DOHH2 (cell line): Measurements from ENCODE around the gene MYCN.

Source experiments
- H3F3A ChIP-seq: fragments of 200-600 bp; sonication (generic), shearing (Covaris generic); 2 replicates; pipeline ENCODE4 v1.6.0; 2016; ENCODE audit warnings: antibody characterized with exemption, mild to moderate bottlenecking; ENCODE audit not compliant: control insufficient read depth, insufficient read depth
- H3K27ac ChIP-seq: fragments of 200-600 bp; sonication (generic); 2 replicates; pipeline ENCODE4 v1.5.1; 2014; ENCODE audit warnings: low read depth, mild to moderate bottlenecking, low read length, moderate library complexity
- H3K27me3 ChIP-seq: fragments of 200-600 bp; sonication (generic); 2 replicates; pipeline ENCODE4 v1.6.1; 2014; ENCODE audit warnings: mild to moderate bottlenecking, low read length, mixed read lengths; ENCODE audit not compliant: control insufficient read depth
- H3K36me3 ChIP-seq: fragments of 200-600 bp; sonication (generic); 2 replicates; pipeline ENCODE4 v1.6.1; 2014; ENCODE audit warnings: mild to moderate bottlenecking, low read length, moderate library complexity, mixed read lengths; ENCODE audit not compliant: control insufficient read depth
- H3K4me1 ChIP-seq: fragments of 200-600 bp; sonication (generic); 2 replicates; pipeline ENCODE4 v1.6.1; 2014; ENCODE audit warnings: mild to moderate bottlenecking, low read length, mixed read lengths; ENCODE audit not compliant: control insufficient read depth
- H3K4me2 ChIP-seq: fragments of 200-600 bp; sonication (generic); 2 replicates; pipeline ENCODE4 v1.6.0; 2014; ENCODE audit warnings: mild to moderate bottlenecking, low read length, moderate library complexity
- H3K4me3 ChIP-seq: fragments of 200-600 bp; sonication (generic); 2 replicates; pipeline ENCODE4 v1.5.1; 2014; ENCODE audit warnings: mild to moderate bottlenecking, low read length, mixed read lengths
- H3K79me2 ChIP-seq: fragments of 200-600 bp; sonication (generic); 2 replicates; pipeline ENCODE4 v1.6.1; 2014; ENCODE audit warnings: mild to moderate bottlenecking, low read length, mixed read lengths; ENCODE audit not compliant: control insufficient read depth
- H3K9me2 ChIP-seq: fragments of 200-600 bp; sonication (generic); replicated peaks from 2 replicates; pipeline ENCODE4 v1.6.1; 2014; ENCODE audit warnings: mild to moderate bottlenecking, low read length, mixed read lengths; ENCODE audit not compliant: control insufficient read depth
- H3K9me3 ChIP-seq: fragments of 200-600 bp; sonication (generic); 2 replicates; pipeline ENCODE4 v1.6.1; 2014; ENCODE audit warnings: antibody characterized with exemption, low read length, mixed read lengths; ENCODE audit not compliant: control insufficient read depth, insufficient read depth
- H4K20me1 ChIP-seq: fragments of 200-600 bp; sonication (generic); 2 replicates; pipeline ENCODE4 v1.6.0; 2014; ENCODE audit warnings: low read depth, mild to moderate bottlenecking, antibody characterized with exemption, low read length, moderate library complexity; ENCODE audit not compliant: control insufficient read depth, insufficient read depth
- EZH2phosphoT487 ChIP-seq: fragments of 200-600 bp; sonication (generic); IDR thresholded peaks from 2 replicates; pipeline ENCODE4 v1.6.1; 2017; ENCODE audit warnings: borderline replicate concordance, mild to moderate bottlenecking, antibody characterized with exemption, low read length, moderate library complexity, mixed read lengths
- TF ChIP-seq, protein P1 (sequence below): fragments of 200-600 bp; sonication (generic); IDR thresholded peaks from one replicate; pipeline ENCODE4 v1.5.1; 2014; ENCODE audit warnings: antibody characterized with exemption, mild to moderate bottlenecking, low read depth, low read length; ENCODE audit not compliant: poor library complexity, severe bottlenecking

The MYCN gene

GRCh38 chr2:15948704-15948957 lies 8.3 kb downstream of the MYCN start:
- Histone ChIP-seq H3K27me3 (peaks cover 8% of the 10 kb centered on the region), H3K79me2 (no peaks in the 10 kb centered on the region), H3K4me1 (no peaks in the 10 kb centered on the region), H3K27ac (no peak overlapping the region), H3K4me3 (no peak overlapping the region), H3K9me3 (no peaks in the 10 kb centered on the region), H4K20me1 (no peaks in the 10 kb centered on the region), H3K4me2 (no peak overlapping the region), H3K9me2 (no peaks in the 10 kb centered on the region), H3F3A (no peaks in the 10 kb centered on the region), H3K36me3 (no peaks in the 10 kb centered on the region)
- TF ChIP-seq, protein P1, sequence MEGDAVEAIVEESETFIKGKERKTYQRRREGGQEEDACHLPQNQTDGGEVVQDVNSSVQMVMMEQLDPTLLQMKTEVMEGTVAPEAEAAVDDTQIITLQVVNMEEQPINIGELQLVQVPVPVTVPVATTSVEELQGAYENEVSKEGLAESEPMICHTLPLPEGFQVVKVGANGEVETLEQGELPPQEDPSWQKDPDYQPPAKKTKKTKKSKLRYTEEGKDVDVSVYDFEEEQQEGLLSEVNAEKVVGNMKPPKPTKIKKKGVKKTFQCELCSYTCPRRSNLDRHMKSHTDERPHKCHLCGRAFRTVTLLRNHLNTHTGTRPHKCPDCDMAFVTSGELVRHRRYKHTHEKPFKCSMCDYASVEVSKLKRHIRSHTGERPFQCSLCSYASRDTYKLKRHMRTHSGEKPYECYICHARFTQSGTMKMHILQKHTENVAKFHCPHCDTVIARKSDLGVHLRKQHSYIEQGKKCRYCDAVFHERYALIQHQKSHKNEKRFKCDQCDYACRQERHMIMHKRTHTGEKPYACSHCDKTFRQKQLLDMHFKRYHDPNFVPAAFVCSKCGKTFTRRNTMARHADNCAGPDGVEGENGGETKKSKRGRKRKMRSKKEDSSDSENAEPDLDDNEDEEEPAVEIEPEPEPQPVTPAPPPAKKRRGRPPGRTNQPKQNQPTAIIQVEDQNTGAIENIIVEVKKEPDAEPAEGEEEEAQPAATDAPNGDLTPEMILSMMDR: no peak
- no peak for TF ChIP-seq EZH2phosphoT487

- Histone ChIP-seq H3K79me2 (no peaks in the 10 kb centered on the region), H3K4me3 (no peak overlapping the region), H3K9me2 (no peaks in the 10 kb centered on the region), H3K9me3 (no peaks in the 10 kb centered on the region), H3K36me3 (no peaks in the 10 kb centered on the region), H3K4me2 (no peak overlapping the region), H3K4me1 (no peaks in the 10 kb centered on the region), H3K27ac (no peak overlapping the region), H3K27me3 (peaks cover 3% of the 10 kb centered on the region; the same call in 1 of the 2 replicates), H3F3A (no peaks in the 10 kb centered on the region), H4K20me1 (no peaks in the 10 kb centered on the region)
- no peak for TF ChIP-seq EZH2phosphoT487
- TF ChIP-seq, protein P1: no peak
Observed at GRCh38 chr2:15949126-15949525, 8.8 kb downstream of the MYCN start.

DNA sequence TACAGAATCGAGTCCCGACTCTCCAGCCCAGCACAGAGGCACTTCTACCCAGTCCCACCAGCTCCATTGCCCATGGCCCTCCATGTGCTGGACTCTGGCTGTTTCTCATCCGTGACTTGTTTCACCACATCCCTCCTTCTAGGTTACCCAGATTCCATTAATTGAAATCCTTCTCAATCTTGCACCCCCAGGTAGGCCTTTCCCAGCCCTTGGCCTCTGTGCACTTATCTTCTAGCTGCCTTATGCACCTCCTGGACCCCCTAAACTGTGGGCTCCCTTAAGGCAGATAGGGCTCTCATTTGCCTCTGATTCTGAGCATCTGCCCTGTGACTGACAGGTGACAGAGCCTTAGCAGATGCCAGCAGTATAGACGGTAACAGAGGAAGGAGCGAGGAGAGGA lies 9.2 kb downstream of the MYCN start:
- H3K9me2 ChIP-seq: no peaks in the 10 kb centered on the region
- TF ChIP-seq, protein P1: no peak
- no peak for TF ChIP-seq EZH2phosphoT487
- H3K4me3 ChIP-seq: no peak overlapping the region
- H3K27me3 ChIP-seq: no peaks in the 10 kb centered on the region
- no peaks in the 10 kb centered on the region for H3K4me1 ChIP-seq
- H3K36me3 ChIP-seq: no peaks in the 10 kb centered on the region
- no peak overlapping the region for H3K4me2 ChIP-seq
- H3K79me2 ChIP-seq: no peaks in the 10 kb centered on the region
- H3F3A ChIP-seq: no peaks in the 10 kb centered on the region
- no peak overlapping the region for H3K27ac ChIP-seq
- no peaks in the 10 kb centered on the region for H4K20me1 ChIP-seq
- no peaks in the 10 kb centered on the region for H3K9me3 ChIP-seq
